Loucy (cell line): ENCODE measurements around the gene UNC119B.

Experiments
- H2AFZ ChIP-seq: fragments of 200-600 bp; sonication (generic); 2 replicates; pipeline ENCODE4 v1.6.0; 2016; ENCODE audit warnings: antibody characterized with exemption, mild to moderate bottlenecking, low read length, moderate library complexity
- H3F3A ChIP-seq: fragments of 200-600 bp; 2 replicates; pipeline ENCODE4 v1.6.0; 2016; ENCODE audit warnings: antibody characterized with exemption, low read depth, mild to moderate bottlenecking
- H3K27me3 ChIP-seq: fragments of 200-600 bp; sonication (generic); 2 replicates; pipeline ENCODE4 v1.6.1; 2014; ENCODE audit warnings: low read length, mild to moderate bottlenecking; ENCODE audit not compliant: insufficient read depth, poor library complexity, severe bottlenecking
- H3K36me3 ChIP-seq: fragments of 200-600 bp; sonication (generic); 2 replicates; pipeline ENCODE4 v1.6.1; 2016; ENCODE audit warnings: low read length; ENCODE audit not compliant: insufficient read depth
- H3K4me1 ChIP-seq: fragments of 200-600 bp; sonication (generic); 2 replicates; pipeline ENCODE4 v1.5.1; 2014; ENCODE audit warnings: low read length, mild to moderate bottlenecking; ENCODE audit not compliant: insufficient read depth, poor library complexity, severe bottlenecking
- H3K4me2 ChIP-seq: fragments of 200-600 bp; sonication (generic); 2 replicates; pipeline ENCODE4 v1.6.0; 2014; ENCODE audit warnings: antibody characterized with exemption, low read length, low read depth, mild to moderate bottlenecking; ENCODE audit not compliant: poor library complexity, severe bottlenecking
- H3K4me3 ChIP-seq: fragments of 200-600 bp; sonication (generic); 2 replicates; pipeline ENCODE4 v1.5.1; 2014; ENCODE audit warnings: low read length, mild to moderate bottlenecking, mixed read lengths; ENCODE audit not compliant: poor library complexity, severe bottlenecking
- H3K79me2 ChIP-seq: fragments of 200-600 bp; sonication (generic); 2 replicates; pipeline ENCODE4 v1.6.1; 2014; ENCODE audit warnings: low read length; ENCODE audit not compliant: insufficient read depth
- H3K9ac ChIP-seq: fragments of 200-600 bp; sonication (generic); 2 replicates; pipeline ENCODE4 v1.6.0; 2014; ENCODE audit warnings: mild to moderate bottlenecking, low read depth, low read length, moderate library complexity; ENCODE audit not compliant: poor library complexity, severe bottlenecking
- H3K9me2 ChIP-seq: fragments of 200-600 bp; sonication (generic); replicated peaks from 2 replicates; pipeline ENCODE4 v1.6.1; 2016; ENCODE audit warnings: low read depth, low read length, mixed read lengths
- H3K9me3 ChIP-seq: fragments of 200-600 bp; sonication (generic); 2 replicates; pipeline ENCODE4 v1.6.1; 2014; ENCODE audit warnings: mild to moderate bottlenecking, antibody characterized with exemption, low read length, low read depth; ENCODE audit not compliant: insufficient read depth
- H4K20me1 ChIP-seq: fragments of 200-600 bp; sonication (generic); 2 replicates; pipeline ENCODE4 v1.6.0; 2014; ENCODE audit warnings: antibody characterized with exemption, low read length, mild to moderate bottlenecking; ENCODE audit not compliant: insufficient read depth, poor library complexity, severe bottlenecking
- CTCF ChIP-seq: fragments of 200-600 bp; sonication (generic); conservative IDR thresholded peaks from 2 replicates; pipeline ENCODE4 v1.5.1; 2014; ENCODE audit warnings: mild to moderate bottlenecking, antibody characterized with exemption, low read length
- EZH2phosphoT487 ChIP-seq: fragments of 200-600 bp; IDR thresholded peaks from 2 replicates; pipeline ENCODE4 v1.6.1; 2018; ENCODE audit warnings: antibody characterized with exemption, mild to moderate bottlenecking, moderate library complexity, borderline replicate concordance

UNC119B gene

GRCh38 chr12:120663741-120664140 lies 46.5 kb upstream of the UNC119B start:
- Histone ChIP-seq H3K36me3 (no peaks in the 10 kb centered on the region), H3K4me2 (no peak overlapping the region), H3K4me3 (no peak overlapping the region), H3F3A (no peaks in the 10 kb centered on the region), H3K4me1 (no peaks in the 10 kb centered on the region), H3K9ac (no peak overlapping the region), H3K27me3 (no peaks in the 10 kb centered on the region), H2AFZ (no peak overlapping the region), H4K20me1 (no peaks in the 10 kb centered on the region), H3K9me2 (no peaks in the 10 kb centered on the region), H3K9me3 (no peaks in the 10 kb centered on the region), H3K79me2 (no peaks in the 10 kb centered on the region)
- no peak for TF ChIP-seq CTCF
- TF ChIP-seq EZH2phosphoT487 = no peak

GRCh38 chr12:120666571-120667390 lies 43.5 kb upstream of the UNC119B start:
- H3K9me3 ChIP-seq = no peaks in the 10 kb centered on the region
- no peaks in the 10 kb centered on the region for H4K20me1 ChIP-seq
- no peak overlapping the region for H3K4me3 ChIP-seq
- no peaks in the 10 kb centered on the region for H3F3A ChIP-seq
- no peak overlapping the region for H3K4me2 ChIP-seq
- peaks cover 15% of the 10 kb centered on the region for H3K4me1 ChIP-seq
- H3K36me3 ChIP-seq = no peaks in the 10 kb centered on the region
- H3K9me2 ChIP-seq = no peaks in the 10 kb centered on the region
- H2AFZ ChIP-seq = no peak overlapping the region
- no peaks in the 10 kb centered on the region for H3K79me2 ChIP-seq
- no peak overlapping the region for H3K9ac ChIP-seq
- no peaks in the 10 kb centered on the region for H3K27me3 ChIP-seq
- TF ChIP-seq CTCF = no peak
- no peak for TF ChIP-seq EZH2phosphoT487

- no peaks in the 10 kb centered on the region for H4K20me1 ChIP-seq
- H3K9ac ChIP-seq = no peak overlapping the region
- H3K9me2 ChIP-seq = no peaks in the 10 kb centered on the region
- no peaks in the 10 kb centered on the region for H3K9me3 ChIP-seq
- no peak overlapping the region for H2AFZ ChIP-seq
- H3K4me2 ChIP-seq = no peak overlapping the region
- H3K79me2 ChIP-seq = no peaks in the 10 kb centered on the region
- TF ChIP-seq CTCF (no peak), EZH2phosphoT487 (no peak)
- H3K4me3 ChIP-seq = no peak overlapping the region
- H3F3A ChIP-seq = no peaks in the 10 kb centered on the region
- H3K27me3 ChIP-seq = no peaks in the 10 kb centered on the region
- H3K36me3 ChIP-seq = no peaks in the 10 kb centered on the region
- peaks cover 15% of the 10 kb centered on the region for H3K4me1 ChIP-seq
Observed at GRCh38 chr12:120668091-120668867, 42.0 kb upstream of the UNC119B start.
